Measurements from ENCODE around the gene DMRT3. TPM values are rescaled to one million over a fixed set of nuclear protein-coding genes. Genes with fewer than 3 reads are reported as not detected.

DMRT3 gene
- total RNA-seq, 2 donors from 2014 or later: not detected

DNA sequence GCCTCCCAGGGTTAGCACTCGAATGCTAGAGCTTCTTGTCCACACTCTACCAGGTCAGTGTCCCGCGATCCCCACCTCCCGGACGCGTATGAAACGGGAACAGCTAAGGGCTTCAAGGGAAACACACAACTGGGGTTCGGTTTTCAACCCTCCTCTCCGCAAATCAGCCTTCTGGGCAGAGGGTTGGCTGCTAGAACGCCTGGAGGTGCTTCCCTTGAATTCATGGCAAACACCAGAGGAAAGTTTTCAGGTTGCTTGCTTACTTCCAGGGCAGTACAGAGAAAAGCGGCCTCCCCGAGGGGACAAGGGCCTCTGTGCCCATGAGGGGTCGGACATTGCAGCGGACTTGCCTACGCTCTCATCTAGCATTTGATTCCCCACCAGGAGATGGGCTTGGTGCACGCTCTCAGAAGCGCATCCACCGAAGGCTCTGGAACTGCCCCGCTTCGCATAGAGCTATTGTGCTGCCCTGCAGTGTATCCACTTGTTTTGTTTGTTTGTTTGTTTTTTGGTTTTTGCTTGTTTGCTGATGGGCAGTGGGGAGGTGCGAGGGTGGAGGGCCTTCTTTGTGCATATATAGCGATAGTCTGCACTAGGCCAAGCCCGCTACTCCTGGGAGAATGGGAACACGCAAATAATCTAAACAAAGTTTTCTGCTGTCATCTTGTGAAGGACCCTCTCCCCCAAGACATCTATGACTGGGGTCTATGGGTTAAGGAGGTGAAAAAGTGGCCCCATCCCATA lies 1.3 kb upstream of the DMRT3 start:
- Mint-ChIP-seq H3K27me3 (peaks cover 73% of the 10 kb centered on the region), H3K4me3 (no peak overlapping the region), H3K4me1 (peaks cover 6% of the 10 kb centered on the region), H3K36me3 (ENCODE audit: low read depth) (no peaks in the 10 kb centered on the region), H3K27ac (peak overlapping the region; percentile 82)
- DNase-seq (no peak), ATAC-seq (no peak)
- H3K9me3 ChIP-seq (ENCODE audit: control insufficient read depth, low read length, poor library complexity, severe bottlenecking): peaks cover under 1% of the 10 kb centered on the region

DNA sequence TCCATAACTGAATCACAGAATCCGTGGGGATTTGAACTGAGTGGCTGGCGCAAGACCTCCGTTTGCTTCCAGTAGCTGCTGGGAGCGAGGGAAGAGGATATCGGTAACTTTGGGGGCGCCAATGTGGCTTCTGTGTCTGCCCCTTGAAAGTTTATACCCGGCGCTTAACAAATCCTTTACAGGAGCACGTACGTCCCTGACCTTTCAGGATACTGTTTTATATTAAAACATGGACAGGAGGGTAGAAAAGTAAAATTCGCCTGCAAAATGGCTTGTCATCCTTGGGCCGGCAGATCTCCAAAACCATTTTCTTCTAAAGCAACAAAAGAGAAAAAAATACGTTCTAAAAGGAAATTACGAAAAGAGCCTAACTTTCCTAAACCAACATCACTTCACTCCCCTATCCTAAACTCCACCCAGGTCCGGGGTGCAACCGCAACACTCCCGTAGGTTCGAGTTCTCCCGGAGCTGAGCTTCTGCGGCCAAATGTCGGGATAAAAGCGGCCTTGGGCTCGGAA lies 656 bp upstream of the DMRT3 start:
- H3K9me3 ChIP-seq (ENCODE audit: control insufficient read depth, low read length, poor library complexity, severe bottlenecking): no peaks in the 10 kb centered on the region
- DNase-seq (no peak), ATAC-seq (no peak)
- Mint-ChIP-seq H3K27me3 (peaks cover 73% of the 10 kb centered on the region), H3K36me3 (ENCODE audit: low read depth) (no peaks in the 10 kb centered on the region), H3K4me1 (peaks cover 6% of the 10 kb centered on the region), H3K4me3 (peak overlapping the region; percentile 12), H3K27ac (peak overlapping the region; percentile 82)

- Mint-ChIP-seq H3K27ac (no peak overlapping the region), H3K4me3 (peak overlapping the region; percentile 64), H3K36me3 (ENCODE audit: low read depth) (no peaks in the 10 kb centered on the region), H3K4me1 (peaks cover 10% of the 10 kb centered on the region), H3K27me3 (peaks cover 82% of the 10 kb centered on the region)
- DNase-seq: no peak
- no peak for ATAC-seq
- no peaks in the 10 kb centered on the region for H3K9me3 ChIP-seq (ENCODE audit: control insufficient read depth, low read length, poor library complexity, severe bottlenecking)
These were observed 735 bp downstream of the DMRT3 start for GRCh38 chr9:976943-977837.

DNA sequence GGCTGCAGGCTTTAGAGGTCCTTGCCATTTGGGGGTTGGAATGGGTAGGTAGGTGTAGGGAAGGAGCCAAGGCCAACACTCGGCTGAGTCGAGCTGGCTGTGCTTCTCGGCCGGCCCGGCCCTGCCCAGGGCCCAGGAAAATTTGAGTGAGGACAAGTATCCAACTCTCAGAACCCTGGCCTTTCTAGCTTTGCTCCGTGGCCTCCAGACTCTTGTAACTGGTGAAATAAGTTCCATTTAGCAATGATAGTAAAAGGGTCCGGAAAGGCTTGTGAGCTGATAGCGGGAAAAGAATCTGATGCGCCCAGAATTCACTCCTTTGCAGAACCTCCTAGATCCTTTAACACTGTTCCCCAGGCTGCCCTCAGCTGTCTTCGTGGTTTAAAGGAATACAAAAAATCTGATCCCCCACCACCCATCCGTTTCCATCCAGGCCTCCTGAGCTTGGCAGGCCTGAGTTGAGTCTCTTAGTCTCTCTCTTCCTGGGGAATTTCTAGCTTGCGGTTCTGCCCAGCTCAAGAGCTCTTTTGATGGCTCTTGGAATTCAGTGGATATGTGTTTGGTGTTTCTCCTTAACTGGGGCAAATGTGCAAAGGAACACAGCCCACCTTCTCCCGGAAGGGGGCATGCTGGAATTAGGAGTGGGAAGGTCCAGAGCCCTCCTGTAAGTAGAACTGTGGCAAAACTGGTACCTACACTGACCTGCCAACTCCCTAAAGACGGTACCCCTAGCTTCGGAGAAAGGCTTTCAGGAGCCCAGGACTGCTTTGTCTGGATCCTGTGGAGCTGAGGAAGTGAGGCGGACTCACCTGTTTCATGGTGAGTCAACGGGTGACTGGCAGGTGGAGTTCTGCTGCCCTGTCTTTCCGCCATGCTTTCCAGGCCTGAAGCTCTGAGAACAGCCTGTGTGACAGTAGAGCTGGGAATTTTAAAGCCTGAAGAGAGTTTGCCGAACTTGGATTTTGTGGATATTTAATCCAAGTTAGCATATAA lies 1.7 kb downstream of the DMRT3 start:
- DNase-seq (no peak), ATAC-seq (no peak)
- H3K9me3 ChIP-seq (ENCODE audit: control insufficient read depth, low read length, poor library complexity, severe bottlenecking): no peaks in the 10 kb centered on the region
- Mint-ChIP-seq H3K4me3 (peak overlapping the region; percentile 64), H3K36me3 (ENCODE audit: low read depth) (peaks cover 2% of the 10 kb centered on the region), H3K4me1 (peaks cover 10% of the 10 kb centered on the region), H3K27me3 (peaks cover 89% of the 10 kb centered on the region), H3K27ac (no peak overlapping the region)

DNA sequence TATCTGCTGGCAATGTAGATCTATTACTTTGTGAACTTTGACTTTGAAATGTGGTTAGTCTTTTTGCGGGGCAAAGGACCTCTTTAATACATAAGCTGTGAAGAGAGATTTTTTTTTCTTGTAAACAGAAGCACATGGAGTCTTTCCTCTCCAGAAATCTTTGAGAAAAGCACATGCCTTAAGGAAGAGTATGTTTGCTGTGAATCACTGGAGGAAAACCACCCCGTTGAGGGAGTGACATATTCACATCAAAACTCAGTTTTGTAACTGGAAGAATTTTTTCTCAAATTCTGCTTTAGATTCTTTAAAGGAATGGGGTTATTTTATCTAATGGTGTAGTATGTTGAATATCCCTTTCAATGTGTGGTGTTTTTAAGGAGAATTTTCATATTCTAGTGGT lies 3.5 kb downstream of the DMRT3 start:
- DNase-seq (no peak), ATAC-seq (no peak)
- H3K27ac Mint-ChIP-seq: no peak overlapping the region
- no peak overlapping the region for H3K4me3 Mint-ChIP-seq
- H3K9me3 ChIP-seq (ENCODE audit: control insufficient read depth, low read length, poor library complexity, severe bottlenecking): no peaks in the 10 kb centered on the region
- peaks cover 6% of the 10 kb centered on the region for H3K4me1 Mint-ChIP-seq
- H3K36me3 Mint-ChIP-seq (ENCODE audit: low read depth): peaks cover 2% of the 10 kb centered on the region
- peaks cover 87% of the 10 kb centered on the region for H3K27me3 Mint-ChIP-seq

- Mint-ChIP-seq H3K36me3 (ENCODE audit: low read depth) (peaks cover 2% of the 10 kb centered on the region), H3K4me3 (no peak overlapping the region), H3K27me3 (peaks cover 82% of the 10 kb centered on the region), H3K27ac (no peak overlapping the region), H3K4me1 (peaks cover 6% of the 10 kb centered on the region)
- ATAC-seq (no peak), DNase-seq (no peak)
- no peaks in the 10 kb centered on the region for H3K9me3 ChIP-seq (ENCODE audit: control insufficient read depth, low read length, poor library complexity, severe bottlenecking)
These were observed 4.2 kb downstream of the DMRT3 start for GRCh38 chr9:980640-981039.

DNA sequence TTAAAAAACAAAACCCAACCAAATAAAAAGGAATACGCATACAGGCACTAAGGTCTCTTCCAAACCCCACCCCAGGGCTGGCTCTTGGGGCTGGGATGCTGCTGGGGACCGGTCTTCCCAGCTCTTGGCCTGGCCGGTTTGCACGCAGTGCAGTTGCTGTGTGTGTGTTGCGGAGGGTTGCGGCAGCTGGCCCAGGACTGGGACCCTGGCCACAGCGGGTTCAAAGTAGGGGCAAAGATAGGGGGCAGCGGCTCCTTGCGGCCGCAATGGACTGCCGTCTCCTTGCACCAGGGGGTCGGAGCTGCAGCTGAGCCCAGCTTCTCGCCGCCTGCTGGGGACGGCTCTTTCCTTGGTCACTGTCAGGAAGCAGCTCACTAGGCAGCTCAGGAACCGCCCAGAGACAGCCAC lies 5.0 kb downstream of the DMRT3 start:
- no peaks in the 10 kb centered on the region for H3K9me3 ChIP-seq (ENCODE audit: control insufficient read depth, low read length, poor library complexity, severe bottlenecking)
- Mint-ChIP-seq H3K27me3 (peaks cover 86% of the 10 kb centered on the region), H3K27ac (no peak overlapping the region), H3K4me1 (peaks cover 6% of the 10 kb centered on the region), H3K4me3 (no peak overlapping the region), H3K36me3 (ENCODE audit: low read depth) (peaks cover 2% of the 10 kb centered on the region)
- DNase-seq (no peak), ATAC-seq (no peak)

GRCh38 chr9:982394-983230 lies 6.2 kb downstream of the DMRT3 start:
- Mint-ChIP-seq H3K27ac (no peak overlapping the region), H3K4me1 (peaks cover 6% of the 10 kb centered on the region)
- DNase-seq: no peak

DNA sequence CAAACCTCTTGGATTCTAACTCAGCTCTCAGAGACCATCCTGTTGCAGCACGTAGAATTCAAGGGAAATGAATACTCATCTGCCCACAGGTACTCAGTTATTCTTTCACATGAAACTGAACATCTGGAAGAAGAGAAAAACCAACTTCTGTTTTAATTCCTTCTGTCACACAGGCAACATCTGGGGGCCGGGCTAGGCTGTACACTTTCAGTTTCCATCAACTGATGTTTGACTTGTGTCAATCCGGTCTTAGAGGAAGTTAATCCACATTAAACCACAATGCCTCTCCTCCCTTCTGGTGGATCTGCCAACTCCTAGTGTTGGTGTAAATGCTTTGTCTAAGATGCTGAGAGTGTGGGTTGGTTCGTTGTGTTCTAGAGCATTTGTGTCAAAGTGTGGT lies 17.6 kb downstream of the DMRT3 start:
- no peak for DNase-seq
- ATAC-seq: no peak
- H3K27ac Mint-ChIP-seq: no peak overlapping the region
- H3K27me3 Mint-ChIP-seq: peaks cover 22% of the 10 kb centered on the region
- no peak overlapping the region for H3K4me3 Mint-ChIP-seq
- H3K9me3 ChIP-seq (ENCODE audit: control insufficient read depth, low read length, poor library complexity, severe bottlenecking): no peaks in the 10 kb centered on the region
- no peaks in the 10 kb centered on the region for H3K36me3 Mint-ChIP-seq (ENCODE audit: low read depth)
- H3K4me1 Mint-ChIP-seq: peaks cover 1% of the 10 kb centered on the region

More at GRCh38 chr9:982394-983230, 6.2 kb downstream of the DMRT3 start:
- peaks cover 4% of the 10 kb centered on the region for H3K36me3 Mint-ChIP-seq (ENCODE audit: low read depth)
- no peak overlapping the region for H3K4me3 Mint-ChIP-seq
- H3K27me3 Mint-ChIP-seq: peaks cover 92% of the 10 kb centered on the region
- no peaks in the 10 kb centered on the region for H3K9me3 ChIP-seq (ENCODE audit: control insufficient read depth, low read length, poor library complexity, severe bottlenecking)
- ATAC-seq: no peak

- Mint-ChIP-seq H3K4me3 (no peak overlapping the region), H3K27me3 (peaks cover 15% of the 10 kb centered on the region), H3K4me1 (peaks cover 2% of the 10 kb centered on the region), H3K27ac (no peak overlapping the region), H3K36me3 (ENCODE audit: low read depth) (no peaks in the 10 kb centered on the region)
- no peak for DNase-seq
- no peak for ATAC-seq
- no peaks in the 10 kb centered on the region for H3K9me3 ChIP-seq (ENCODE audit: control insufficient read depth, low read length, poor library complexity, severe bottlenecking)
These were observed 18.7 kb downstream of the DMRT3 start for GRCh38 chr9:995192-995591.

- no peaks in the 10 kb centered on the region for H3K9me3 ChIP-seq (ENCODE audit: control insufficient read depth, low read length, poor library complexity, severe bottlenecking)
- peaks cover 2% of the 10 kb centered on the region for H3K4me1 Mint-ChIP-seq
- no peaks in the 10 kb centered on the region for H3K36me3 Mint-ChIP-seq (ENCODE audit: low read depth)
- DNase-seq (no peak), ATAC-seq (no peak)
- H3K27me3 Mint-ChIP-seq: peaks cover 10% of the 10 kb centered on the region
- H3K4me3 Mint-ChIP-seq: no peak overlapping the region
- H3K27ac Mint-ChIP-seq: no peak overlapping the region
These were observed 19.3 kb downstream of the DMRT3 start for GRCh38 chr9:995781-996180.
